ENCODE data around the gene EPHA10. TPM values are rescaled to one million over a fixed set of nuclear protein-coding genes. Genes with fewer than 3 reads are reported as not detected.
A peak's percentile ranks its signal among the peaks of the same experiment; 100 is the strongest.

Gene EPHA10
- total and polyA plus RNA-seq, 4 donors = 0.20 to 1.7 (median 0.26) TPM; not detected in 1

GRCh38 chr1:37762516-37762915, 2.4 kb downstream of the EPHA10 start:
- DNase-seq (peak in 2 of 3 donors; percentile 1 to 5), ATAC-seq (ENCODE audit: insufficient read depth, low FRiP score) (no peak)
- no peak overlapping the region for H3K27ac ChIP-seq (ENCODE audit: low read depth in 1 of 2, low read length in 1 of 2)
- no peak overlapping the region for H3K9ac ChIP-seq (ENCODE audit: insufficient read depth in 1 of 2, low read length in 2 of 2)
- no peaks in the 10 kb centered on the region for H3K36me3 ChIP-seq (ENCODE audit: control insufficient read depth in 4 of 4, insufficient read depth in 4 of 4, low read length in 4 of 4)
- peaks cover 0 to 2% (median 0%) of the 10 kb centered on the region in 5 donors for H3K4me1 ChIP-seq (ENCODE audit: control insufficient read depth in 5 of 5, insufficient read depth in 5 of 5, low read length in 5 of 5)
- 59 to 63% methylated on average over 2 of the region's 2 CpGs for WGBS, 2 donors
- H3K9me3 ChIP-seq (ENCODE audit: control insufficient read depth in 4 of 4, insufficient read depth in 3 of 4, low read length in 3 of 4) = peaks cover 0 to 20% (median 0%) of the 10 kb centered on the region in 4 donors
- TF ChIP-seq CTCF (IDR thresholded peaks at IDR 0.05; ENCODE audit: control extremely low read depth, extremely low read depth) = no peak
- no peak overlapping the region for H3K4me3 ChIP-seq
- peaks cover 14 to 64% (median 33%) of the 10 kb centered on the region in 3 donors for H3K27me3 ChIP-seq (ENCODE audit: control insufficient read depth in 3 of 3, insufficient read depth in 3 of 3, low read length in 2 of 3)

GRCh38 chr1:37761416-37762095, 3.4 kb downstream of the EPHA10 start:
- Histone ChIP-seq H3K27me3 (ENCODE audit: control insufficient read depth in 3 of 3, insufficient read depth in 3 of 3, low read length in 2 of 3) (peaks cover 14 to 58% (median 31%) of the 10 kb centered on the region in 3 donors), H3K36me3 (ENCODE audit: control insufficient read depth in 4 of 4, insufficient read depth in 4 of 4, low read length in 4 of 4) (no peaks in the 10 kb centered on the region), H3K9ac (ENCODE audit: insufficient read depth in 1 of 2, low read length in 2 of 2) (no peak overlapping the region), H3K4me1 (ENCODE audit: control insufficient read depth in 5 of 5, insufficient read depth in 5 of 5, low read length in 5 of 5) (peaks cover 0 to 2% (median 0%) of the 10 kb centered on the region in 5 donors), H3K9me3 (ENCODE audit: control insufficient read depth in 4 of 4, insufficient read depth in 3 of 4, low read length in 3 of 4) (peaks cover 0 to 19% (median 0%) of the 10 kb centered on the region in 4 donors), H3K27ac (ENCODE audit: low read depth in 1 of 2, low read length in 1 of 2) (no peak overlapping the region), H3K4me3 (no peak overlapping the region)
- no peak for DNase-seq
- no peak for TF ChIP-seq CTCF (IDR thresholded peaks at IDR 0.05; ENCODE audit: control extremely low read depth, extremely low read depth)
- ATAC-seq (ENCODE audit: insufficient read depth, low FRiP score) = no peak
- WGBS, 2 donors = 56% methylated on average over 67 to 68 of the region's 68 CpGs

- H3K36me3 ChIP-seq (ENCODE audit: control insufficient read depth in 4 of 4, insufficient read depth in 4 of 4, low read length in 4 of 4) = no peaks in the 10 kb centered on the region
- H3K4me1 ChIP-seq (ENCODE audit: control insufficient read depth in 5 of 5, insufficient read depth in 5 of 5, low read length in 5 of 5) = no peaks in the 10 kb centered on the region
- peaks cover 0 to 15% (median 0%) of the 10 kb centered on the region in 4 donors for H3K9me3 ChIP-seq (ENCODE audit: control insufficient read depth in 4 of 4, insufficient read depth in 3 of 4, low read length in 3 of 4)
- no peak overlapping the region for H3K9ac ChIP-seq (ENCODE audit: insufficient read depth in 1 of 2, low read length in 2 of 2)
- H3K27me3 ChIP-seq (ENCODE audit: control insufficient read depth in 3 of 3, insufficient read depth in 3 of 3, low read length in 2 of 3) = peaks cover 11 to 57% (median 25%) of the 10 kb centered on the region in 3 donors
- DNase-seq (no peak), ATAC-seq (ENCODE audit: insufficient read depth, low FRiP score) (no peak)
- 83 to 84% methylated on average over 2 of the region's 2 CpGs for WGBS, 2 donors
- no peak overlapping the region for H3K27ac ChIP-seq (ENCODE audit: low read depth in 1 of 2, low read length in 1 of 2)
- no peak overlapping the region for H3K4me3 ChIP-seq
- no peak for TF ChIP-seq CTCF (IDR thresholded peaks at IDR 0.05; ENCODE audit: control extremely low read depth, extremely low read depth)
Observed at GRCh38 chr1:37759451-37759850, 5.5 kb downstream of the EPHA10 start.

All from lung (tissue), 12 donors.